ENCODE data around the gene FBXL16. TPM values are rescaled to one million over a fixed set of nuclear protein-coding genes. Genes with fewer than 3 reads are reported as not detected.
A peak's percentile ranks its signal among the peaks of the same experiment; 100 is the strongest.

FBXL16 gene
- total and polyA plus RNA-seq, 12 donors, result 0.04 to 0.64 (median 0.10) TPM; not detected in 4

DNA sequence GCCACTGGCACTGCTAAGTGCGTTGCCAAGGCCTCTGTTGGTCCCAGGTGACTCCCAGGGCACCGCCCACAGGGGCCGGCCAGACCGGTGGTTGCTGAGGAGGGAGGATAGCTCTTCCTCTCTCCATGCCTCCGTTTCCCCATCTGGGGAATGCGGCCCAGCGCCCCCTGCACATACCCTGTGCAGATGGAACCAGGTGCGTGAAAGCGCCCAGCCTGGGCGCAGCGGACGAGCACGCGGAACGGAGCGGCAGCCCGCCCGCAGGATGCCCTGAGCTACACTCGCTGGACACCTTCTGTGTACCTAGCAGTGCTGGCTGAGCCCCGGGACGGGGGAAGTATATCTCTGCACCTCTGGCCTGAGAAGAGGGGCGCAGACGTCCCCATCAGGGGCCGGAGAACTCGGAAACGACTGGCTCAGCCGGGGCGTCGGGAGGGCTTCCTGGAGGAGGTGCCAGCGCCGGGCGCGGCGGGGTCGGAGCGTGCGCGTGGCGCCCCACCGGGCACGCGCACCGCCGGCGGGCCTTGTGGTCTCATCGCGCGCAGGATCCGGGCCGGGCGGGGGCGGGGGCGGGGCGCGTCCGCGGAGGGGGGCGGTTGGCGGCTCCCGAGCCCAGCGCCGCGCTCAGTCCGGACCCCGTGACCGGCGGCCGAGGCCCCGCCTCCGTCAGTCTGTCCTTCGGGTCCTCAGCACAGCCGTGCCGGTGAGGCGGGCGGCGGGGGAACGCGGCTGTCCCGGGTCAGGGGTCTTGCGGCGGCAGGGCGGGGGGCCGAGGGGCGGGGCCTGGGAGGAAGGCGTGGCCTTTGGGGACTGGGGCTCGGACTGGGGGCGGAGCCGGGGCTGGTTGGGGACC is 21.1 kb upstream of the FBXL16 start, which contains the start of the genes CCDC78 and HAGHL:
TSS of gene CCDC78 (minus strand) at position 6 of the 853 bp plus-strand sequence. CDS start 76 bp downstream, outside the sequence.
TSS of gene HAGHL (plus strand) at position 669 of the 853 bp plus-strand sequence. CDS start 404 bp downstream, outside the sequence.
- no peaks in the 10 kb centered on the region for H3K9me3 ChIP-seq
- peaks cover 0 to 32% (median 23%) of the 10 kb centered on the region in 7 donors for H3K27me3 ChIP-seq
- H3K36me3 ChIP-seq, result peaks cover 0 to 25% (median 0%) of the 10 kb centered on the region in 9 donors
- TF ChIP-seq, protein P1, sequence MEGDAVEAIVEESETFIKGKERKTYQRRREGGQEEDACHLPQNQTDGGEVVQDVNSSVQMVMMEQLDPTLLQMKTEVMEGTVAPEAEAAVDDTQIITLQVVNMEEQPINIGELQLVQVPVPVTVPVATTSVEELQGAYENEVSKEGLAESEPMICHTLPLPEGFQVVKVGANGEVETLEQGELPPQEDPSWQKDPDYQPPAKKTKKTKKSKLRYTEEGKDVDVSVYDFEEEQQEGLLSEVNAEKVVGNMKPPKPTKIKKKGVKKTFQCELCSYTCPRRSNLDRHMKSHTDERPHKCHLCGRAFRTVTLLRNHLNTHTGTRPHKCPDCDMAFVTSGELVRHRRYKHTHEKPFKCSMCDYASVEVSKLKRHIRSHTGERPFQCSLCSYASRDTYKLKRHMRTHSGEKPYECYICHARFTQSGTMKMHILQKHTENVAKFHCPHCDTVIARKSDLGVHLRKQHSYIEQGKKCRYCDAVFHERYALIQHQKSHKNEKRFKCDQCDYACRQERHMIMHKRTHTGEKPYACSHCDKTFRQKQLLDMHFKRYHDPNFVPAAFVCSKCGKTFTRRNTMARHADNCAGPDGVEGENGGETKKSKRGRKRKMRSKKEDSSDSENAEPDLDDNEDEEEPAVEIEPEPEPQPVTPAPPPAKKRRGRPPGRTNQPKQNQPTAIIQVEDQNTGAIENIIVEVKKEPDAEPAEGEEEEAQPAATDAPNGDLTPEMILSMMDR (IDR thresholded peaks at IDR 0.05), result no peak
- ATAC-seq (peak; percentile 3 to 56 (median 24)), DNase-seq (peak; percentile 54 to 73)
- peak within 1 kb of the TSS; percentile 44 to 70 (median 56) for H3K4me3 ChIP-seq
- intact Hi-C loops (cut with DNase I), result no loop called here
- WGBS, 2 donors, result 1 to 2% methylated on average over 64 to 88 of the region's 88 CpGs
- peaks cover 15 to 39% (median 30%) of the 10 kb centered on the region in 9 donors for H3K4me1 ChIP-seq
- H3K27ac ChIP-seq, result peak within 1 kb of the TSS in 3 of 10 donors; percentile 39 to 59 (median 58)

DNA sequence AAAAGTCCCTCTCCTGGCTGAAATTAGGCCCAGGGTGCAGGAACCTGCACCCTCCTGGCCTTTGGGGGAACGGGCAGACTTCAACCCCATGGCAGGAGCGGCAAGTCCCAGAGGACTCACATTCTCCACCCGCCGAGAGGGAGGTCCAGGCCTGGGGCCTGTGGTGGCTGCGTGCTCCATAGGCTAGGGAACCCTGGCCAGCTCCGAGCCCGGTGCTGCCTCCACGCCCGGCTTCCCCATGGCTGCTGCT is 20.5 kb upstream of the FBXL16 start:
- H3K27ac ChIP-seq, result no peak overlapping the region
- no peaks in the 10 kb centered on the region for H3K9me3 ChIP-seq
- peaks cover 18 to 42% (median 34%) of the 10 kb centered on the region in 9 donors for H3K4me1 ChIP-seq
- intact Hi-C loops (cut with DNase I), result no loop called here
- peaks cover 0 to 20% (median 0%) of the 10 kb centered on the region in 9 donors for H3K36me3 ChIP-seq
- DNase-seq (no peak), ATAC-seq (no peak)
- peak overlapping the region in 3 of 10 donors; percentile 44 to 64 (median 56) for H3K4me3 ChIP-seq
- H3K27me3 ChIP-seq, result peaks cover 0 to 32% (median 23%) of the 10 kb centered on the region in 7 donors
- 17 to 18% methylated on average over 9 of the region's 9 CpGs for WGBS, 2 donors
- TF ChIP-seq, protein P1 (IDR thresholded peaks at IDR 0.05), result no peak

DNA sequence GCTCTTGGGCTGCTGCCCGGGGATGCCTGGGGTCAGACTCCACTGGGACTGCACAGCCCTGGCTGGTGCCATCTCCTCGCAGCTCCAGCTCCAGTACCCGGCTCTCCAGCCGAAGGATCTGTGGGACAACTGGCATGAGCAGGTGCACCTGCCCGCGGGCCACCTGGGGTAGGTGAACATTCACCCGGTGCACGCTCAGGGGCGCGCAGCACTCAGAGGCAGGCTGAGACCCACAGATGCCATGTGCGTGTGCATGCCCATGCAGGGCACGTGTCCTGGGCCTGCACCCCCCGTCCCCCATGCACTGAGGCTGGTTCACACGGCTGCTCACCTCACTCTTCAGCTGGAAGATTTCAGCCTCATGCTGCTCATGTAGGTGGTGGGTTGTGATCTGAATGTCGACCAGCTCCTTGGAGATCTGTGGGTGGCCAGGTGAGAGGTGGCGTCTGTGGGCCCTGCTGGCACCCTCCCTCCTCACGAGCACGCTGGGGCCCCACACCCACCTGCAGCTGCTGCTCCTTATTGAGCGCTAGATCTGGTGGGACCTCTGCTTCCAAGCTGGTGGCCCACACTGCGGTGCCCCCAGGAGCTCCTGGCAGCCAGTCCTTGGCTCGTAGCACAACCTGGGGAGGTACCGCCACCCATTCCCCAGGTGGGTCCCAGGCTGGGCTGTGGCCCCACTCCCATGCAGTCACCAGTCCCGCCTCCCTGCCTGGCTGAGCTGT is 20.0 kb upstream of the FBXL16 start:
- DNase-seq (no peak), ATAC-seq (no peak)
- Histone ChIP-seq H3K4me3 (no peak overlapping the region), H3K27ac (no peak overlapping the region), H3K4me1 (peaks cover 18 to 44% (median 36%) of the 10 kb centered on the region in 9 donors), H3K9me3 (no peaks in the 10 kb centered on the region), H3K36me3 (peaks cover 0 to 17% (median 0%) of the 10 kb centered on the region in 9 donors), H3K27me3 (peaks cover 0 to 32% (median 23%) of the 10 kb centered on the region in 7 donors)
- intact Hi-C loops (cut with DNase I), result no loop called here
- 78% methylated on average over 23 of the region's 23 CpGs for WGBS, 2 donors
- TF ChIP-seq, protein P1 (IDR thresholded peaks at IDR 0.05), result no peak

DNA sequence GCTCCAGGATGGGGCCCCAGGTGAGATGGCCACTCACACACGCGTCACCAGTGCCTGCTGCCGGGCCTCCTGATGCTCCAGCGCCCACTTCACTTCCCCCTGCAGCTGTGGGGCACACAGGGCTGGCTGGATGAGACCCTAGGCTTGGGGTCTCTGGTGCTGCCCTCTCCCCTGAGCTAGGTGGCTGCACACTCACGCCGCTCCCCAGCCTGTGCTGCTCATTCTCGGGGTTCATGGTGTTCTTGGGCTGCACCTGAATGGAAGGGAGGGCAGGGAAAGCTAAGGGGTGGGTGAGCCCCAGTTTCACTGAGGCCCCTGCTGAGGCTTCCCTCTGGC is 19.4 kb upstream of the FBXL16 start:
- Histone ChIP-seq H3K9me3 (no peaks in the 10 kb centered on the region), H3K27ac (no peak overlapping the region), H3K4me3 (no peak overlapping the region), H3K4me1 (peaks cover 19 to 50% (median 42%) of the 10 kb centered on the region in 9 donors), H3K36me3 (peaks cover 0 to 11% (median 0%) of the 10 kb centered on the region in 9 donors), H3K27me3 (peaks cover 0 to 32% (median 23%) of the 10 kb centered on the region in 7 donors)
- intact Hi-C loops (cut with DNase I), result no loop called here
- TF ChIP-seq, protein P1 (IDR thresholded peaks at IDR 0.05), result no peak
- no peak for DNase-seq
- WGBS, 2 donors, result 73 to 86% methylated on average over 7 of the region's 7 CpGs
- no peak for ATAC-seq
